A549 (cell line): ENCODE results near the gene CLK2.

Experiments
- CEBPB ChIP-seq, 2 experiments: fragments of >200 bp in 1 of 2; sonication (Bioruptor Twin) in 1 of 2; formaldehyde crosslinking in 1 of 2; IDR thresholded peaks; 2 replicates each; pipeline ENCODE4 v1.6.1; 2012 to 2016
- ESRRA ChIP-seq: fragments of 150-350 bp; IDR thresholded peaks from 2 replicates; pipeline ENCODE4 v1.6.1; 2014; ENCODE audit warnings: mild to moderate bottlenecking, low read length, borderline replicate concordance
- HMGXB4 ChIP-seq: fragments of 250-450 bp; sonication (Bioruptor Pico); IDR thresholded peaks from 2 replicates; pipeline ENCODE4 v1.5.0; 2021; ENCODE audit warnings: mild to moderate bottlenecking, moderate library complexity, borderline replicate concordance
- MYC ChIP-seq: IDR thresholded peaks from 2 replicates; pipeline ENCODE4 v1.6.1; 2012; ENCODE audit warnings: mild to moderate bottlenecking, inconsistent platforms, low read length, improper control_type of control experiment, borderline replicate concordance
- NFE2L2 ChIP-seq: fragments of 150-350 bp; conservative IDR thresholded peaks from 2 replicates; pipeline ENCODE4 v1.6.1; 2014; ENCODE audit warnings: low read length
- PHF8 ChIP-seq: fragments of 200-600 bp; sonication (generic); IDR thresholded peaks from 2 replicates; pipeline ENCODE4 v1.6.1; 2016; ENCODE audit warnings: low read depth, mild to moderate bottlenecking, antibody characterized with exemption, moderate library complexity, borderline replicate concordance
- POLR2A ChIP-seq: IDR thresholded peaks from 2 replicates; pipeline ENCODE4 v1.6.1; 2012; ENCODE audit warnings: mild to moderate bottlenecking, low read length
- RCOR1 ChIP-seq: fragments of 150-350 bp; IDR thresholded peaks from 2 replicates; pipeline ENCODE4 v1.6.1; 2014; ENCODE audit warnings: antibody characterized with exemption, low read length, low read depth
- SMC3 ChIP-seq: fragments of >200 bp; sonication (Bioruptor Twin); formaldehyde crosslinking; IDR thresholded peaks from 3 replicates; pipeline ENCODE4 v1.6.1; 2018; ENCODE audit warnings: inconsistent platforms
- TF ChIP-seq, protein P1 (sequence below): fragments of >200 bp; sonication (Bioruptor Twin); formaldehyde crosslinking; IDR thresholded peaks from 3 replicates; pipeline ENCODE4 v1.5.1; 2016
- TF ChIP-seq, protein P2 (sequence below): IDR thresholded peaks from 2 replicates; pipeline ENCODE4 v1.6.1; 2012
- TF ChIP-seq, protein P3 (sequence below): IDR thresholded peaks from 2 replicates; pipeline ENCODE4 v1.6.1; 2012; ENCODE audit warnings: low read depth, borderline replicate concordance

GRCh38 chr1:155226188-155226909, 47.0 kb downstream of the CLK2 start:
- TF ChIP-seq CEBPB (IDR thresholded peaks at IDR 0.05) (no peak), NFE2L2 (no peak), RCOR1 (no peak), POLR2A (no peak), PHF8 (no peak), SMC3 (peak; percentile 41; the same call in 2 of the 3 replicates), MYC (no peak), ESRRA (no peak), HMGXB4 (CRISPR knock-in tag) (no peak)
- TF ChIP-seq, protein P1, sequence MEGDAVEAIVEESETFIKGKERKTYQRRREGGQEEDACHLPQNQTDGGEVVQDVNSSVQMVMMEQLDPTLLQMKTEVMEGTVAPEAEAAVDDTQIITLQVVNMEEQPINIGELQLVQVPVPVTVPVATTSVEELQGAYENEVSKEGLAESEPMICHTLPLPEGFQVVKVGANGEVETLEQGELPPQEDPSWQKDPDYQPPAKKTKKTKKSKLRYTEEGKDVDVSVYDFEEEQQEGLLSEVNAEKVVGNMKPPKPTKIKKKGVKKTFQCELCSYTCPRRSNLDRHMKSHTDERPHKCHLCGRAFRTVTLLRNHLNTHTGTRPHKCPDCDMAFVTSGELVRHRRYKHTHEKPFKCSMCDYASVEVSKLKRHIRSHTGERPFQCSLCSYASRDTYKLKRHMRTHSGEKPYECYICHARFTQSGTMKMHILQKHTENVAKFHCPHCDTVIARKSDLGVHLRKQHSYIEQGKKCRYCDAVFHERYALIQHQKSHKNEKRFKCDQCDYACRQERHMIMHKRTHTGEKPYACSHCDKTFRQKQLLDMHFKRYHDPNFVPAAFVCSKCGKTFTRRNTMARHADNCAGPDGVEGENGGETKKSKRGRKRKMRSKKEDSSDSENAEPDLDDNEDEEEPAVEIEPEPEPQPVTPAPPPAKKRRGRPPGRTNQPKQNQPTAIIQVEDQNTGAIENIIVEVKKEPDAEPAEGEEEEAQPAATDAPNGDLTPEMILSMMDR, result peak; percentile 71
- TF ChIP-seq, protein P2, sequence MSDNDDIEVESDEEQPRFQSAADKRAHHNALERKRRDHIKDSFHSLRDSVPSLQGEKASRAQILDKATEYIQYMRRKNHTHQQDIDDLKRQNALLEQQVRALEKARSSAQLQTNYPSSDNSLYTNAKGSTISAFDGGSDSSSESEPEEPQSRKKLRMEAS, result no peak
- TF ChIP-seq, protein P3, sequence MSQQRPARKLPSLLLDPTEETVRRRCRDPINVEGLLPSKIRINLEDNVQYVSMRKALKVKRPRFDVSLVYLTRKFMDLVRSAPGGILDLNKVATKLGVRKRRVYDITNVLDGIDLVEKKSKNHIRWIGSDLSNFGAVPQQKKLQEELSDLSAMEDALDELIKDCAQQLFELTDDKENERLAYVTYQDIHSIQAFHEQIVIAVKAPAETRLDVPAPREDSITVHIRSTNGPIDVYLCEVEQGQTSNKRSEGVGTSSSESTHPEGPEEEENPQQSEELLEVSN, result no peak
